HG02588 (cell line): ENCODE data around the gene MALAT1.

ENCODE experiments used
- ATAC-seq: cut with Tn5 transposase; IDR thresholded peaks from one replicate; pipeline ENCODE4 v1.9.1; 2021; ENCODE audit warnings: mild to moderate bottlenecking, moderate library complexity; ENCODE audit not compliant: unreplicated experiment

MALAT1 gene

DNA sequence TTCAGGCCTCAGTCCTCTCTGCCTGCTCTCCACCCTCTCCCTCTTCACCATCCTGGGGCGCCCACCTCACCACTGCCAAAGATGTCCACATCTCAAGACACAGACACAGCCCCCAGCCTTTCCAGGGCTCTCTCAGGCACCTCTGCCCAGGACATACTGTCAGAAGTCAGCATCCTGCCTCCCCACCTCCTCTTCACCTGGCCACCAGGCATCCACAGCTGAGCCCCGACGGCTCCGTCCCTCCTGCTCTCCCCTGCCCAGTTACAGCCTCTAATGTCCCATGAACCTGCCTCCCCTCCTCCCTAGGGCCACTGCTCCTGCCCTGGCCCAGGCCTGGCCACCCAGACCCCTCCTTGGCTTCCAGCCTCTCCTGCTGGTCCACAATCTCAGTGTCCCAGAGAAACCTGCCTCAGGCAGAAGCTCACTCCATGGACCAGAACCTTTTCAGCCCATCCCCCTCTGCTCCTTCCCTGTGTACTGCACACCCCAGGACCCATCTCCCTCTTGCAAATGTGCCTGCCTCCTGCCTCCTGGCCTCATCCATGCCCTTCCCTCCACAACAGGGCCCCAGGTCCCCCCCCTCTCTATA lies 56.1 kb downstream of the MALAT1 start:
- no peak for ATAC-seq

DNA sequence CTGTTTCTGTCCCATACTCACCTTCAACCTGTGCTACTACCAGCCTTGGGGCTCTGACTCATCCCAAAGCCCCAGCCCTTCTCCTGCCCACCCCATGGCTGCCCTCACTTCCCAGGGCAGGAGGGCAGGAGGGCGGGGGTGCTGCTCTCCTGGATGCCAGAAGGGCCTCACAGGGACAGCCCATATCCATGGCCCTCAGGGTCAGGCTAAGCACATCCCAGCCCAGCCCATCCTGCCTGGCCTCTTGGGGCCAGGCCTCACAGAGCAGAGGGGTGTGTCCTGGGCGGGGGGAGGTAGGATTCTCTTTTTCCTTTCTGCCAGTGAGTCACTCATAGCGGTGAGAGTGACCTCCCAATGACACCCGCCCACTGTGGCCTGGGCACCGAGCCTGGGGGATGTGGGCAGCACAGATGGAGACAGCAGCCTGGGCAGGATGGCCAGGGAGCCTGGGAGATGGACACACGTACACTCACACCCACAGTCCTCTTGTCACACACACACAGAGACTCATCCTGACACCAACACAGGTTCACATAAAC lies 56.9 kb downstream of the MALAT1 start:
- ATAC-seq, result no peak
